HL-60 (cell line): ENCODE measurements around the gene RIN1.

Experiments used
- POLR2AphosphoS5 ChIP-seq: IDR thresholded peaks from 2 replicates; pipeline ENCODE4 v1.6.1; 2012; ENCODE audit warnings: low read depth
- TF ChIP-seq, protein P1 (sequence below): IDR thresholded peaks from one replicate; pipeline ENCODE4 v1.5.1; 2011; ENCODE audit warnings: low read length, control low read depth, inconsistent platforms; ENCODE audit not compliant: insufficient read depth

DNA sequence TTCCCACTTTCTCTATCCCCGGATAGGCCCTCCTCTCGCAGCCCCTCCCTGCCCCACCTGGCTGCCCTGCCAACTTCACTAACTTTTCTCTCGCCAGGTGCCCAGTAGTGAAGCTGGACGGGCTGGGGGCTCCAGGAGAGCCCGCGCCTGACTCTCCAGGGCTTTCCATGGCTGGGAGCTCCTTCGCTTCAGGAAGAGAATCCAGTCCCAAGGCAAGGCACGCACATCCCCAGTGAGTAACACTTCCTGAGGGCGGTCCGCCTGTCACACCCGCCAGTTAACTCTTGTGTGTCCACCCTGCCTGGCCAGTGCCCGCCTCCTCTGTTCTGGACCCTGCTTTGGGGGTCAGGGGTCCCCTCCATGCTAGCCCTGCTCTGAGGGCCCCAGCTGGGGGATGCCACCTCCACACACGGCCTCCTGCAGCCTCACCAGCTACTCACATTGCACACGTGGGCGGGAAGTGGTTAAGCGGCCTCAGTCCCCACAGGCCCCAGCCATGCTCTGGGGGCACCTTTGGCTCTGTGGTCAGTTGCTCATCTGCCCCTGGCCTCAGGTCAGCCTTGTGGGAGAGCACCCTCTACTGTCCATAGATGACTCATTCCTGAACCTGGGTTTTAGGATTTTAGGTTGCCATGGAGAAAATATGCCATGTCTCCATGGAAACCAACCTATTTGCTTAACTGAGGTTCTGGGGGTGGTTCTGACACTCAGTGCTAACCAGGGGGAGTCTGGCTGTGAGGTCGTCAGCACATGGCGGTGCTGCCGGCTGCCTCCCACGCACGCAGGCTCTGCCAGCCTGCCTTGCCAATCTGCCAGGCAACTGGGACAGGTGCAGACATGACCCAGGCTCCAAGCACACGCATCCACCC is at the start of gene RIN1:
- TF ChIP-seq, protein P1, sequence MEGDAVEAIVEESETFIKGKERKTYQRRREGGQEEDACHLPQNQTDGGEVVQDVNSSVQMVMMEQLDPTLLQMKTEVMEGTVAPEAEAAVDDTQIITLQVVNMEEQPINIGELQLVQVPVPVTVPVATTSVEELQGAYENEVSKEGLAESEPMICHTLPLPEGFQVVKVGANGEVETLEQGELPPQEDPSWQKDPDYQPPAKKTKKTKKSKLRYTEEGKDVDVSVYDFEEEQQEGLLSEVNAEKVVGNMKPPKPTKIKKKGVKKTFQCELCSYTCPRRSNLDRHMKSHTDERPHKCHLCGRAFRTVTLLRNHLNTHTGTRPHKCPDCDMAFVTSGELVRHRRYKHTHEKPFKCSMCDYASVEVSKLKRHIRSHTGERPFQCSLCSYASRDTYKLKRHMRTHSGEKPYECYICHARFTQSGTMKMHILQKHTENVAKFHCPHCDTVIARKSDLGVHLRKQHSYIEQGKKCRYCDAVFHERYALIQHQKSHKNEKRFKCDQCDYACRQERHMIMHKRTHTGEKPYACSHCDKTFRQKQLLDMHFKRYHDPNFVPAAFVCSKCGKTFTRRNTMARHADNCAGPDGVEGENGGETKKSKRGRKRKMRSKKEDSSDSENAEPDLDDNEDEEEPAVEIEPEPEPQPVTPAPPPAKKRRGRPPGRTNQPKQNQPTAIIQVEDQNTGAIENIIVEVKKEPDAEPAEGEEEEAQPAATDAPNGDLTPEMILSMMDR: no peak
- TF ChIP-seq POLR2AphosphoS5: peak; percentile 83
